ENCODE results near the gene HLA-DRA.

GRCh38 chr6:32462609-32463008, 22.9 kb downstream of the HLA-DRA start:
- TF ChIP-seq MAX (IDR thresholded peaks at IDR 0.05; ENCODE audit: low read depth, low read length) = no peak
- TF ChIP-seq CTCF (IDR thresholded peaks at IDR 0.05; ENCODE audit: low read depth, low read length) = no peak
- no peak for TF ChIP-seq POLR2A (IDR thresholded peaks at IDR 0.05; ENCODE audit: extremely low read depth, insufficient read length)

All from NB4 (cell line).